ENCODE measurements around the gene AURKB. TPM values are rescaled to one million over a fixed set of nuclear protein-coding genes. Genes with fewer than 3 reads are reported as not detected.

Gene AURKB
- total RNA-seq, 1 experiment from 2014 or later = 141 TPM

DNA sequence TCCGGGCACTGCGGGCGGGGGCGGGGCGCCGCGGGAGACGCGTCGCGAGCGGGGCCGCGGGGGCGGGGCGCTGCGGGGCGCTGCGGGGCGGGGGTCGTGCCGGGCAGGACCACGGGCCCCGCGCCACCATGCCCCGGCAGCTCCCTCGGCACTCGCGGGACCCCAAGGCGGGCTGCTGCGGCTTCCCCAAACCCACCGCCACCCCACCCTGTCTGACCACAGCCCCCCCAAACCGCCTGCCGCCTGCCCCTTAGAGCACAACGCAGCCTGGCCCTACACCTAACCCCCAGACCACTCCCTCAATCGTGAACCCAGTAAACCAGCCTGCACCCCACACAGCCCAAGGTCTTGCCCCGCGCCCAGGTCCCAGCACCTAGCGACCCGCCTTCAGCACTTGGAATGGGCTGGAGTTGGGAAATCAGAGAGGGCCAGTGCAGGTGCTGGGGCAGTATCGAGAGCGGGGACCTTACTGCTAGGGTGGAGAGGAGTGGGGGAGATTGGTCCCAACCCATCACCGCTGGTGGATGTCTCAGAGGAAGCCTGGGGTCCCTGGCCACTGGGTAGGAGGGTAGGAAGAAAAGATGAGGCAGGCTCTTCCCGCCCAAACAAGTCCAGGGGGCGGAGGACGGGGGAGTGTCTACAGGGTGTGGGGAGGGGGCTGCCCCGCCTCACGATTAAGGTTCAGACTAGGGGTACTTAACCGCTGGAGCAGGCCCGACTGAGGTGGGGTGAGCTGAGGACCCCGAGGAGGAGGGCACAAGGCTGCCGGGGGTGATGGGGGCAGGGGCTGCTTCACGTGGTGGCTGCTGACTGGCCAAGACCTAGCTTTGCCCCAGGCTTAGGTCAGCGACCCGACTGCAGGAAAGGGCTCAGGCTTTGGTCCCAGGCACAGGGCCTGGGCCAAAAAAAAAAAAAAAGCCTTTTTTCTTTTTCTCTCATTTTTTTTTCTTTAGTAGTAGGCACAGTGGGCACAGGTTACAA, 47.1 kb downstream of the AURKB start:
- ChIA-PET RAD21 (ENCODE audit: low non-redundant PET in 1 of 2, low total read pairs in 2 of 2, uncharacterized antibody in 2 of 2, unreplicated experiment in 2 of 2) (no interaction called here), POLR2A (interaction anchor here (0.6 to 1.8 kb wide), 2 partner anchors 9 to 10 kb away, joined by 3 to 28 read pairs; no protein-coding TSS in a partner anchor), CTCF (no interaction called here)
- Histone ChIP-seq H3K27ac (ENCODE audit: low read depth, low read length) (peak overlapping the region; percentile 93), H3K36me3 (ENCODE audit: control insufficient read depth in 1 of 2, insufficient read depth in 2 of 2, low read length in 2 of 2) (peaks cover 4 to 13% of the 10 kb centered on the region in 2 experiments; a peak in 3 of 4 replicates), H3K4me3 (replicated peaks in 1 of 2; ENCODE audit: low read depth in 1 of 2, low read length in 2 of 2) (peak overlapping the region; percentile 21 to 99), H3K9me2 (ENCODE audit: insufficient read depth) (no peaks in the 10 kb centered on the region), H3K9ac (ENCODE audit: low read length) (peak overlapping the region; percentile 100), H3K9me3 (ENCODE audit: control insufficient read depth in 1 of 2, insufficient read depth in 1 of 2, low read depth in 1 of 2, low read length in 2 of 2) (no peaks in the 10 kb centered on the region), H3K79me2 (ENCODE audit: insufficient read depth, low read length) (peaks cover 34% of the 10 kb centered on the region), H3K4me1 (ENCODE audit: control insufficient read depth in 1 of 2, insufficient read depth in 2 of 2, low read length in 2 of 2) (peaks cover 38 to 59% of the 10 kb centered on the region in 2 experiments), H3K4me2 (ENCODE audit: low read length) (peak overlapping the region; percentile 99), H3K27me3 (ENCODE audit: insufficient read depth, low read length) (no peaks in the 10 kb centered on the region), H4K20me1 (ENCODE audit: insufficient read depth) (no peaks in the 10 kb centered on the region), H2AFZ (ENCODE audit: low read depth, low read length, poor library complexity, severe bottlenecking) (no peak overlapping the region)
- intact Hi-C loops (cut with micrococcal nuclease) = no loop called here
- BruUV-seq (replicated peaks) = no TSS peak
- TF ChIP-seq ZNF274 (IDR thresholded peaks at IDR 0.05; ENCODE audit: low read depth, low read length) = no peak
- TF ChIP-seq, protein P1, sequence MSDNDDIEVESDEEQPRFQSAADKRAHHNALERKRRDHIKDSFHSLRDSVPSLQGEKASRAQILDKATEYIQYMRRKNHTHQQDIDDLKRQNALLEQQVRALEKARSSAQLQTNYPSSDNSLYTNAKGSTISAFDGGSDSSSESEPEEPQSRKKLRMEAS (IDR thresholded peaks at IDR 0.05) = no peak; the same call in 1 of the 2 replicates
- no peak for TF ChIP-seq JUND (IDR thresholded peaks at IDR 0.05)
- 0 out of 2 replicates have a peak, but pooled peaks have one; percentile 28 for TF ChIP-seq ZFX (IDR thresholded peaks at IDR 0.05)
- TF ChIP-seq YY1 (IDR thresholded peaks at IDR 0.05; ENCODE audit: extremely low read depth, insufficient replicate concordance, low read depth, low read length) = no peak
- no peak for TF ChIP-seq POLR2A (IDR thresholded peaks at IDR 0.05; ENCODE audit: borderline replicate concordance, extremely low read depth, insufficient read depth, insufficient read length)
- no peak for DNase-seq (ENCODE audit: low read depth, low spot score)
- ATAC-seq = peak; percentile 21
